HG02970 (cell line): ENCODE measurements around the gene CD207.

Experiments used
- ATAC-seq: cut with Tn5 transposase; IDR thresholded peaks from one replicate; pipeline ENCODE4 v1.9.1; 2021; ENCODE audit warnings: mild to moderate bottlenecking, moderate library complexity, moderate number of reproducible peaks; ENCODE audit not compliant: unreplicated experiment, low FRiP score

Gene CD207

DNA sequence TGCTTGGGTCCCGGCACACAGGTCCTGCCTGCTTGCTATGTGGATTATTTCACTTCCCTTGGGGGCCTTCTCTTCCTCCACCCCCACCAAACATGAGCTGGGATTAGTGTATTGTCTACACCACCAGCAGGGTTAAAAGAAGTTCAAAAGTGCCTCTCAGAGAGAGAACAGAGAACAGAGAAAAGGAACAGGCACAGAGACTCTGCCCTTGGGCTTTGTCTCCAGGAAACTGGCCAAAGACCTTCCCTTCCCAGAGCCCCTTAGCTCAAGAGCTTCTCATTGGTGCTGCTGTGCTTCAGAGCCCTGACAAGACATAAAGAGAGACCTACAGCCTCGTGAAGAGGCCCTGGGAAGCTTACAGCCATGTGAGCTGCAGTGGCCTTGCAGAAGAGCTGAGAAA, 38.1 kb downstream of the CD207 start:
- ATAC-seq = no peak

DNA sequence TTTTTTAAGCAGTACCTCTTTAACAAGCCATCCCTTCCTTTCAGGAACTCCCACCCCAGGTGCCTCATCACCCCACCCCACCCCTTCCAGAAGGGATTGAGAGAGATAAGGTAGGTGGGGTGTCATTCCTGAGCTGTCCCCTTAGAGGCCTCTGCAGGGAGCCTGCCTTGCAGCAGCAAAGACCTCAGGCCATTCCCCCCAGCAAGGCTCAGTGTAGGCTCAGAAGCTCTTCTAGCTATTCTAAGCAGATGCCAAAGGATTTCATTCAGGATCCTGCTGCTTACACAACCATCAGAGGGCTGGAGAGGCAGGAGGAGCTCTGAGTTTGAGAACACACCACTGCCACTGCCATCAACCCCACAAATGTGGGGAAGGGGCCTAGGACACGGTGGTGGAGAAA, 39.4 kb downstream of the CD207 start:
- no peak for ATAC-seq

DNA sequence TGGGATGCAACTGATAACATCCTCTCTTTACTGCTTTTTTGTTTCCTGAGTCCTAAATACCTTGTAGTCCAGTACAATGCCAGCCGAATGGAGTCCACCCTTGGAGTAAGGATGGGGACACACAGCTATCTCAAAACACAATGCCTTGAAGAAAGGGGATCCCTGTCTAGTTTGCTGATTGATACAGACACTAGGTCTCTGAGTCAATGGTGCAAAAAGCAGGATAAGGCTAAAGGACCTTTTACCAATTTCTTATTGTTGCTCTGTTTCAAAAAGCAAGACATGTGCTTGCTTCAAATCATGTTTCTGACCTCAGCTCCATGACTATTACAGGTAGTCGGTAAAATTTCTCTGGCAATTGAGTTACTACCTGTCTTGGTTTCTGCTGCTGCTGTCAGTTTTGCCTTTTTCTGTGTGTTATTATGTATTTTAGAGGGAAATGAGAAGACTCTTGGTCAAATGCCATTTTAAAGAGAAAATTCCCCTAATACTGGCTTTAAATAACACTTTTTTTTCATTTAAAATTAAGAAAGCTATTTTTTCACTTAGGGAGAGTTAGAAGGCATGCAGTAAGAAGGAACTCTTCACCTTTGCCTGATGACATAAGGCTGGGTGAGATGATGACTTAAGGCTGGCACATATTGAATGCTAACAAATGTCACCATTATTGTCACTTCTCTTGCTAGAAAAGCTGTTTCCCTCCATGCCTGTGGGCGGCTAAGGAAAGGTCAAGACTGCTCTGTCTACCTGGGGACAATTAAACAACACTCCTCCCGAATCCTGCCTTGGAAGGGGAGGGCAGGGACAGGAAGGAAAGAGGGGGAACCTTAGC, 40.2 kb downstream of the CD207 start:
- ATAC-seq = no peak

DNA sequence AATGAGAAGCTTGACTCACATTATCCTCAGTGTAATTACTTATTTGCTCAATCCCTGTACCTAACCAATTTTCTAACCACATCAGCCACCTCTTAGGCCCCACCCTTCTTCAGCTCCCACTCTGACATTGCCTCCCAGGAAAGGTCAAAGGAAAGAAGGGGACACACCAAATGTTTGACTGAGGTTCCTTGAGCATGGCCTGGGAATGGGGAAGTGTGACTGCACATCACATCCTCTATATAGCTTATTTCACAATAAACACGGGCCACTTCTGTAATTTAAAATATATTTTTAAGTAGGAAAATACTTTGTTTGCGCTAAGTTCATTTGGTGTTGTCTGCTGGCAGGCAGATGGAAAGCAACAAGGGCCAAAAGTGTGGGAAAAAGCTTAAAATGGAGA, 42.2 kb downstream of the CD207 start:
- no peak for ATAC-seq

DNA sequence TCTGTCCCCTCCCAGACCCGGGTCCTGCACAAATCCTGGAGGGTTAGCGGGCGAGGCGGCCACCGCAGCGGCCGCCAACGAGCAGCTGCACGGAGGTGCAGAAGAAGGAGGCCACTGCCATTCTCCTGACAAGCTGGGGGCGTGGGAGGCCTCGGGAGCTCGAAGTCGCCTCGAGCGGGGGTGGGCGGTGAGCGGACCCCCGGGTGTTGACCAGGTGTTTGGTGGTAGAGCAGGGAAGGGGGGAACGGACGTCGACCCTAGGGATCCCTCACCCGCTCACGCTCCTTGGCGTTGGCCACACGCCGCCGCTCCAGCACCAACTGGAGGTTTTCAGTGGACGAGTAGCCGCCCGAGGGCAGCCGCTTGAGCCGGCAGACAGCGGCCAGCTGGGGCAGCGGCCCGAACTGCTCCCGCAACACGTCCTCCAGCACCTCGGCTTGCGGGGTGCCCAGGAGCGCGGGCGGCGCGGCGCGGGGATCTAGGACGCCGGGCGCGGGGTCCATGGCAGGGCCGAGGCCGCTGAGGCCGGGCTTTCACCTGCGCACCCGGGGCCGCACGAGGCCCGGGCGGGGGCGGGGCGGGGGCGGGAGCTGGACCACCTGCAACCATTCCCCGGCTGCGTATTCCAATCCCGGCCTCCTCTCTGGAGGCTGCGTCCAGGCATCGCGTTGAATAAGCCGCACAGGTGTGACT, 45.3 kb downstream of the CD207 start, which contains the start of gene FIGLA:
FIGLA (minus strand) TSS at position 508 of the 693 bp plus-strand sequence; CDS start at position 503, 5 bp downstream.
- ATAC-seq = no peak

DNA sequence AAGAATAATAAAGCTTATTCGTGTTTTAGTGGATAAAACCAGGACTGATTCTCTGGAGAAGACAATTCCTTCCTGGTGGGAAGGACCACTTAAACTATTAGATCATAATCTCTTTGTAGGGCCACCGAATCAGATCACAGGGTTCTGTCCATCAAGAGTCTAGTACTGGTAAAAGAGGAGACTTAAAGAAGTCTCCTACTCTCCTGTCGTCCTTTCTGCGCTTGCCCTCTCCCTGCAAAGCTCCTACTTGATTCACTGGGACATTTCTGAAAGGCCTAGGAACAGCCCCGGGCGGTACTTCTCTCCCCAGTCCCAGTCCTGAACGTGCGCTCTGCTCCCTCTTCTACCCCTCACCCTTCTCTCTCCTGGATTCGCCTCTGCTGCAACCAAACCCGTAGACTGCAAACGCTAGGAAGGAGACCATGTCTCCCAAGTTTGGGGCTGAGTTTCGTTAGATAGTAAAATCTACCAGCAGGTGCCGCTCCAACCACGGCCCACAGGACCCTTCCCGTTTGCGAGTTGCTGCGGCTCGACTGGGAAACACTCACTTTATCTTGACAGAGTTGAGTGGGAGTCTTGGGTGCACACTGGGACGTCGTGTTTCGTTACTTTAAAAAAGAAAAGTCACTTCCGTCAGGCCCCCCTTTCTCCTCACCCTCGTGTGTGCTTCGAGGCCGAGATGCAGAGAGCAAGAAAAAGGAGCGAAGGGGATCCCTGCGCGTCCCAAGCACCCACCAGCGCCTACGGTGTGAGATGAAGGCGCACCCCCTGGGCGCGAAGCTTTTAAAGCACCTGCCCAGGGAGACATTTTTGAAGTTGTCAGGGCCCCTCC, 46.1 kb downstream of the CD207 start:
- no peak for ATAC-seq

DNA sequence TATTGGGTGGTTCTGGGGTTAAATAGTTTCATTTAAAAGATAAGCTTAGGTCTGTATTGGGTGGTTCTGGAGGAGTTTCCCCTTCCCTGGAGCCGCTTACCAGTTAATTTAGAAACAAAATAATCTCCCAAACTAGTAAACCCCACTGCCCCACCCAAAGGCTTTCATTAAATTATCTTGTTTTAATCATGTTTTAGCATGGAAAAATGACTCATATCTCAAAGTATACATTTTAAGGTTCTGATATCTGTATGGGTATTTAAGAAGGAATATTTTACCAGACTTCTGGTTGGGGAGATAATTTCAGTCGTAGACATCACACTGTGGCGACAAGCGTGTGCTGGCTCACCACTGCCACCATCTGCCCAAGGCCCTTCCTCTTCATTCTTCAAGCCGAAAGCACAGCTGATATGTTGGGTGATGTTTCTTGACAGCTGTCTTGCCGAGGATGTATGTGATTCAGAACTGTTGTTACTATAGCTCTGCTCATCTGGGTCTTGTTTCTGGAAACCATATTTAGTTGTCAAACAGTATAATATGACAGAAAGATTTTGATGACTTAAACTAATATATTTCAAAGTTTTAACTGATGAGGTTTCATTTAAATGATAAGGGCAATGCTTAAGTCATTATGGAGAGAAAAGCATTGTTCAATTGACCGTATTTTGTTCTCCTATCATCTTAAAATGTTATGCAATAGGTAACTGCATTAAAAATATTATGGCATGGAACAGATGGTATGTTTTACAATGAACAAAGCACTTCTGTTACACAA, 50.3 kb downstream of the CD207 start:
- ATAC-seq = no peak

DNA sequence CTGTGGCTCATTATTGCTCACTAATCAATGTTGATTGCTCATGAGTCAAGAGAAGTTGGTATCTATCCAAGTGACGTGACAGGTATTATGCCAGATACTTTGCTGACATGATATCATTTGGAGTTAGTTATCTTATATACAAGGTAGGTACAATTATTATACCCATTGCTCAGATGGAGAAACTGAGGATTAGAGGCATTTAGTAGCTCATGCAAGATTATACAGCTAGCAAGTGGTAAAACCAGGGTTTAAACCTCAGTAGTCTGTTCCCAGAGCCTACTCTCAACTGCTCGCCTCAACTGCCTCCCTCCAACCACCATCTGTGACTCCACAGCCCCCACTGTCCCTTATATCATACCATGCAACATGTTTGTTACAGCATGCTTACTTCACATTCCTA, 51.3 kb downstream of the CD207 start:
- no peak for ATAC-seq
